Parathyroid adenoma (tissue), 2 donors: ENCODE measurements around the gene DBET.
"Not testable (repeated sequence)": the region's sequence is repeated elsewhere in the genome, so short reads cannot be mapped to it uniquely, and the experiment has no call there.

ENCODE experiments used
- H2AFZ ChIP-seq: fragments of 300-600 bp; sonication (generic); one replicate; pipeline ENCODE4 v1.7.0; 2017; ENCODE audit warnings: antibody characterized with exemption, mild to moderate bottlenecking
- H3K27ac ChIP-seq: fragments of 300-600 bp; sonication (generic); one replicate; pipeline ENCODE4 v1.7.0; 2017
- H3K27me3 ChIP-seq: fragments of 300-600 bp; sonication (generic); one replicate; pipeline ENCODE4 v1.7.0; 2017; ENCODE audit warnings: low read length; ENCODE audit not compliant: control insufficient read depth, insufficient read depth
- H3K36me3 ChIP-seq: fragments of 300-600 bp; sonication (generic); one replicate; pipeline ENCODE4 v1.7.0; 2017; ENCODE audit warnings: low read length; ENCODE audit not compliant: control insufficient read depth, insufficient read depth
- H3K4me1 ChIP-seq: fragments of 300-600 bp; sonication (generic); one replicate; pipeline ENCODE4 v1.7.0; 2017; ENCODE audit warnings: control low read depth
- H3K4me2 ChIP-seq: fragments of 300-600 bp; sonication (generic); one replicate; pipeline ENCODE4 v1.7.0; 2017; ENCODE audit warnings: low read length
- H3K4me3 ChIP-seq: fragments of 300-600 bp; sonication (generic); one replicate; pipeline ENCODE4 v1.7.0; 2017; ENCODE audit warnings: low read depth, low read length
- H3K79me2 ChIP-seq: fragments of 300-600 bp; sonication (generic); one replicate; pipeline ENCODE4 v1.7.0; 2017; ENCODE audit warnings: control low read depth
- H3K9ac ChIP-seq: fragments of 300-600 bp; sonication (generic); one replicate; pipeline ENCODE4 v1.7.0; 2017; ENCODE audit warnings: mild to moderate bottlenecking
- H3K9me3 ChIP-seq: fragments of 300-600 bp; sonication (generic); one replicate; pipeline ENCODE4 v1.7.0; 2017; ENCODE audit warnings: low read length; ENCODE audit not compliant: control insufficient read depth
- donor health status: primary hyperparathyroidism.

The DBET gene

GRCh38 chr4:190108756-190109155 is 44.5 kb downstream of the DBET start:
- not testable (repeated sequence) for H3K27me3 ChIP-seq, H3K9ac ChIP-seq, H3K4me3 ChIP-seq, H3K36me3 ChIP-seq, H3K4me1 ChIP-seq, H3K79me2 ChIP-seq, H3K27ac ChIP-seq, H3K9me3 ChIP-seq, H3K4me2 ChIP-seq, H2AFZ ChIP-seq

GRCh38 chr4:190109390-190110011 is 45.2 kb downstream of the DBET start:
- not testable (repeated sequence) for H3K4me3 ChIP-seq, H3K4me1 ChIP-seq, H3K4me2 ChIP-seq, H3K9me3 ChIP-seq, H3K36me3 ChIP-seq, H3K9ac ChIP-seq, H2AFZ ChIP-seq, H3K79me2 ChIP-seq, H3K27me3 ChIP-seq, H3K27ac ChIP-seq

GRCh38 chr4:190110033-190110432 is 45.7 kb downstream of the DBET start:
- not testable (repeated sequence) for H3K27ac ChIP-seq, H3K36me3 ChIP-seq, H3K4me3 ChIP-seq, H3K9me3 ChIP-seq, H3K27me3 ChIP-seq, H2AFZ ChIP-seq, H3K4me1 ChIP-seq, H3K9ac ChIP-seq, H3K4me2 ChIP-seq, H3K79me2 ChIP-seq

DNA sequence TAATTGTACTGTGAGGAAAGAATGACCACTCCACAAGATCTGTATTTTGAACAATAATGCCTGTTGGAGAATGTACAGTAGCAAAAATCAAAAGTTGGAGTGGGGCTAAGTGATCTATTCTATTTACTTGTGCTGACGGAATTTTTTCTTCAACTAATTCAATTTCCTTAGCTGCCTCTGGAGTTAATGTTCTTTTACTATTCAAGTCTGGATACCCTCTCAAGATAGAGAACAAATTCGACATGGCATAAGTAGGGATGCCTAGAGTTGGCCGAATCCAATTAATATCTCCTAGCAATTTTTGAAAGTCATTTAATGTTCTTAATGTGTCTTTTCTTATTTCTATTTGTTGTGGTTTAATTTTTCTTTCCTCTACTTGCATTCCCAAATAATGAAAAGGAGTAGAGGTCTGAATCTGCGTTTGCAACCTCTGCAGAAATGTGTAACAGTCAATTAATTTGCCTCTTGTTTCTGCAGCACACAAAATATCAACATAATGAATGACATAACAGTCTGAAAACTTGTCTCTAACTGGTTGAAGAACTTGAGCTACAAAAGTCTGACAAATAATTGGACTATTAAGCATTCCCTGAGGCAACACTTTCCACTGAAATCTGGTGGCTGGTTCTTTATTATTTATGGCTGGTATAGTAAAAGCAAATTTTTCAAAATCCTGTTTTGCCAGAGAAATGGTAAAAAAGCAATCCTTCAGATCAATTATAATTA is 46.4 kb downstream of the DBET start:
- H3K27me3 ChIP-seq, H3K9me3 ChIP-seq: not testable (repeated sequence)

GRCh38 chr4:190112879-190113278 is 48.6 kb downstream of the DBET start:
- H3K4me3 ChIP-seq, H3K9me3 ChIP-seq, H3K27ac ChIP-seq, H3K4me2 ChIP-seq, H3K4me1 ChIP-seq, H3K79me2 ChIP-seq, H3K36me3 ChIP-seq, H2AFZ ChIP-seq, H3K27me3 ChIP-seq, H3K9ac ChIP-seq: not testable (repeated sequence)

More for the DNA sequence above, 46.4 kb downstream of the DBET start:
- not testable (repeated sequence) for H2AFZ ChIP-seq, H3K79me2 ChIP-seq, H3K4me3 ChIP-seq, H3K4me2 ChIP-seq, H3K9ac ChIP-seq, H3K27ac ChIP-seq, H3K36me3 ChIP-seq, H3K4me1 ChIP-seq

- not testable (repeated sequence) for H3K4me3 ChIP-seq, H3K9me3 ChIP-seq, H3K36me3 ChIP-seq, H3K4me1 ChIP-seq, H3K27me3 ChIP-seq, H3K9ac ChIP-seq, H3K27ac ChIP-seq, H3K4me2 ChIP-seq, H3K79me2 ChIP-seq, H2AFZ ChIP-seq
These were observed 50.7 kb downstream of the DBET start for GRCh38 chr4:190114991-190115390.
